Mesenchymal stem cell (in vitro differentiated cells and primary cell): ENCODE measurements around the gene ARHGAP19.

Experiments
- DNase-seq: peaks from one replicate; pipeline ENCODE4 v3.0.0-alpha.2; 2013
- H2AFZ ChIP-seq: one replicate; pipeline ENCODE4 v1.6.1; 2013; ENCODE audit warnings: low read depth, mild to moderate bottlenecking, control low read depth, inconsistent platforms, low read length, moderate library complexity
- H2AK5ac ChIP-seq: 2 replicates; pipeline ENCODE4 v1.6.1; 2013; ENCODE audit warnings: low read length, moderate library complexity, mild to moderate bottlenecking, inconsistent platforms; ENCODE audit not compliant: severe bottlenecking
- H2BK120ac ChIP-seq: one replicate; pipeline ENCODE4 v1.6.1; 2013; ENCODE audit warnings: low read depth, mild to moderate bottlenecking, inconsistent platforms, low read length, moderate library complexity
- H2BK12ac ChIP-seq, 2 experiments: one replicate each; pipeline ENCODE4 v1.6.1; 2013; ENCODE audit warnings: inconsistent platforms in 2 of 2, low read length in 2 of 2, mild to moderate bottlenecking in 2 of 2, moderate library complexity in 2 of 2, control low read depth in 1 of 2
- H2BK15ac ChIP-seq: one replicate; pipeline ENCODE4 v1.6.1; 2013; ENCODE audit warnings: mild to moderate bottlenecking, low read depth, inconsistent platforms; ENCODE audit not compliant: poor library complexity, severe bottlenecking
- H2BK5ac ChIP-seq: 2 replicates; pipeline ENCODE4 v1.6.1; 2013; ENCODE audit warnings: low read depth, mild to moderate bottlenecking, low read length, control low read depth, inconsistent platforms; ENCODE audit not compliant: poor library complexity, severe bottlenecking
- H3K14ac ChIP-seq, 2 experiments: one replicate each; pipeline ENCODE4 v1.6.1; 2013; ENCODE audit warnings: inconsistent platforms in 2 of 2, low read length in 2 of 2, control low read depth in 1 of 2, mild to moderate bottlenecking in 1 of 2, moderate library complexity in 1 of 2
- H3K18ac ChIP-seq, 2 experiments: one replicate each; pipeline ENCODE4 v1.6.1; 2013; ENCODE audit warnings: inconsistent platforms in 2 of 2, low read length in 2 of 2, control low read depth in 1 of 2, low read depth in 1 of 2, mild to moderate bottlenecking in 1 of 2
- H3K23ac ChIP-seq, 2 experiments: one replicate each; pipeline ENCODE4 v1.6.1; 2013; ENCODE audit warnings: inconsistent platforms in 2 of 2, low read length in 2 of 2, mild to moderate bottlenecking in 2 of 2, moderate library complexity in 2 of 2, control low read depth in 1 of 2
- H3K27ac ChIP-seq: 2 replicates; pipeline ENCODE4 v1.5.1; 2013; ENCODE audit warnings: mild to moderate bottlenecking, moderate library complexity, low read length, control low read depth, inconsistent platforms; ENCODE audit not compliant: poor library complexity, severe bottlenecking
- H3K27me3 ChIP-seq, 2 experiments: 2 replicates each; pipeline versions ENCODE4 v1.6.1 to v1.7.0; 2013; ENCODE audit warnings: low read length in 2 of 2, mild to moderate bottlenecking in 2 of 2, moderate library complexity in 2 of 2, control low read depth in 1 of 2, inconsistent platforms in 1 of 2; ENCODE audit not compliant: control insufficient read depth in 1 of 2, insufficient read depth in 1 of 2
- H3K36me3 ChIP-seq, 2 experiments: 2 replicates each; pipeline versions ENCODE4 v1.6.1 to v1.7.0; 2013; ENCODE audit warnings: low read length in 2 of 2, control low read depth in 1 of 2, inconsistent platforms in 1 of 2, low read depth in 1 of 2, mild to moderate bottlenecking in 1 of 2; ENCODE audit not compliant: insufficient read depth in 2 of 2, control insufficient read depth in 1 of 2
- H3K4ac ChIP-seq, 2 experiments: one replicate each; pipeline ENCODE4 v1.6.1; 2013; ENCODE audit warnings: inconsistent platforms in 2 of 2, low read length in 2 of 2, mild to moderate bottlenecking in 2 of 2, moderate library complexity in 2 of 2, control low read depth in 1 of 2, low read depth in 1 of 2
- H3K4me1 ChIP-seq: 2 replicates; pipeline ENCODE4 v1.6.1; 2013; ENCODE audit warnings: low read depth, low read length, control low read depth; ENCODE audit not compliant: control insufficient read depth, insufficient read depth
- H3K4me2 ChIP-seq: 2 replicates; pipeline ENCODE4 v1.6.1; 2013; ENCODE audit warnings: low read length, mild to moderate bottlenecking, inconsistent platforms; ENCODE audit not compliant: poor library complexity, severe bottlenecking
- H3K4me3 ChIP-seq, 2 experiments: 2 replicates each; pipeline versions ENCODE4 v1.5.1 to v1.7.0; 2013; ENCODE audit warnings: low read length in 2 of 2, mild to moderate bottlenecking in 2 of 2, control low read depth in 1 of 2, low read depth in 1 of 2; ENCODE audit not compliant: insufficient read depth in 1 of 2
- H3K79me1 ChIP-seq: replicated peaks from 2 replicates; pipeline ENCODE4 v1.6.1; 2013; ENCODE audit warnings: mild to moderate bottlenecking, control low read depth, low read length, inconsistent platforms; ENCODE audit not compliant: poor library complexity, severe bottlenecking
- H3K9ac ChIP-seq: 2 replicates; pipeline ENCODE4 v1.7.0; 2013; ENCODE audit warnings: mild to moderate bottlenecking, low read length, moderate library complexity
- H3K9me3 ChIP-seq: 2 replicates; pipeline ENCODE4 v1.7.0; 2013; ENCODE audit warnings: mild to moderate bottlenecking, low read length; ENCODE audit not compliant: control insufficient read depth
- H4K8ac ChIP-seq: one replicate; pipeline ENCODE4 v1.6.1; 2013; ENCODE audit warnings: inconsistent platforms, mild to moderate bottlenecking, low read length, moderate library complexity
- H4K91ac ChIP-seq: one replicate; pipeline ENCODE4 v1.6.1; 2013; ENCODE audit warnings: mild to moderate bottlenecking, low read length, inconsistent platforms
- WGBS: methylation state at CpG from one replicate; pipeline ENCODE4 v1.1.7; 2013; ENCODE audit warnings: mixed read lengths; 5-methylcytosine and 5-hydroxymethylcytosine counted together

ARHGAP19 gene

GRCh38 chr10:97180363-97180755 is 112.1 kb downstream of the ARHGAP19 start:
- H4K8ac ChIP-seq: no peak overlapping the region
- H2BK5ac ChIP-seq: no peak overlapping the region
- no peak overlapping the region for H2BK12ac ChIP-seq
- WGBS: 72% methylated on average over 8 of the region's 8 CpGs
- H2AK5ac ChIP-seq: no peak overlapping the region
- no peak for DNase-seq
- H3K36me3 ChIP-seq: no peaks in the 10 kb centered on the region
- peaks cover 84 to 94% of the 10 kb centered on the region in 2 experiments for H3K27me3 ChIP-seq
- H3K23ac ChIP-seq: no peak overlapping the region
- H3K14ac ChIP-seq: no peak overlapping the region
- no peak overlapping the region for H2AFZ ChIP-seq
- H3K4ac ChIP-seq: no peak overlapping the region
- no peak overlapping the region for H3K4me3 ChIP-seq
- H3K9ac ChIP-seq: no peak overlapping the region
- H3K4me1 ChIP-seq: peaks cover 7% of the 10 kb centered on the region
- H3K9me3 ChIP-seq: no peaks in the 10 kb centered on the region
- no peak overlapping the region for H4K91ac ChIP-seq
- H3K79me1 ChIP-seq: no peaks in the 10 kb centered on the region
- no peak overlapping the region for H3K4me2 ChIP-seq
- H2BK120ac ChIP-seq: no peak overlapping the region
- no peak overlapping the region for H3K27ac ChIP-seq
- no peak overlapping the region for H3K18ac ChIP-seq
- no peak overlapping the region for H2BK15ac ChIP-seq

- no peaks in the 10 kb centered on the region for H3K9me3 ChIP-seq
- no peak overlapping the region for H2BK120ac ChIP-seq
- DNase-seq: no peak
- H4K91ac ChIP-seq: no peak overlapping the region
- no peak overlapping the region for H3K4ac ChIP-seq
- peaks cover 3% of the 10 kb centered on the region for H3K4me1 ChIP-seq
- no peak overlapping the region for H2BK15ac ChIP-seq
- peaks cover 79 to 89% of the 10 kb centered on the region in 2 experiments for H3K27me3 ChIP-seq
- no peak overlapping the region for H3K9ac ChIP-seq
- H4K8ac ChIP-seq: no peak overlapping the region
- no peak overlapping the region for H2BK12ac ChIP-seq
- no peak overlapping the region for H3K4me3 ChIP-seq
- WGBS: 18% methylated on average over 23 of the region's 26 CpGs
- no peak overlapping the region for H2AK5ac ChIP-seq
- no peak overlapping the region for H2BK5ac ChIP-seq
- no peak overlapping the region for H3K4me2 ChIP-seq
- H3K18ac ChIP-seq: no peak overlapping the region
- H3K14ac ChIP-seq: no peak overlapping the region
- no peak overlapping the region for H2AFZ ChIP-seq
- H3K36me3 ChIP-seq: no peaks in the 10 kb centered on the region
- H3K79me1 ChIP-seq: no peaks in the 10 kb centered on the region
- H3K23ac ChIP-seq: peak overlapping the region in 1 of 2 experiments; percentile 17
- H3K27ac ChIP-seq: no peak overlapping the region
Observed at GRCh38 chr10:97179731-97180362, 112.6 kb downstream of the ARHGAP19 start.

GRCh38 chr10:97179311-97179710 is 113.1 kb downstream of the ARHGAP19 start:
- 40% methylated on average over 4 of the region's 6 CpGs for WGBS
- H2BK12ac ChIP-seq: no peak overlapping the region
- no peaks in the 10 kb centered on the region for H3K9me3 ChIP-seq
- H3K27ac ChIP-seq: no peak overlapping the region
- H3K23ac ChIP-seq: peak overlapping the region in 1 of 2 experiments; percentile 17
- no peak overlapping the region for H3K4ac ChIP-seq
- H3K27me3 ChIP-seq: peaks cover 73 to 84% of the 10 kb centered on the region in 2 experiments
- no peak overlapping the region for H2AFZ ChIP-seq
- H3K9ac ChIP-seq: no peak overlapping the region
- H4K91ac ChIP-seq: no peak overlapping the region
- H3K4me3 ChIP-seq: no peak overlapping the region
- H3K4me1 ChIP-seq: peaks cover 3% of the 10 kb centered on the region
- no peak overlapping the region for H3K18ac ChIP-seq
- H3K14ac ChIP-seq: no peak overlapping the region
- H2BK120ac ChIP-seq: no peak overlapping the region
- no peak overlapping the region for H4K8ac ChIP-seq
- no peak overlapping the region for H2BK5ac ChIP-seq
- H3K4me2 ChIP-seq: no peak overlapping the region
- H2AK5ac ChIP-seq: no peak overlapping the region
- H2BK15ac ChIP-seq: no peak overlapping the region
- H3K79me1 ChIP-seq: no peaks in the 10 kb centered on the region
- no peak for DNase-seq
- no peaks in the 10 kb centered on the region for H3K36me3 ChIP-seq

GRCh38 chr10:97178074-97178473 is 114.4 kb downstream of the ARHGAP19 start:
- H3K14ac ChIP-seq: no peak overlapping the region
- H2AFZ ChIP-seq: no peak overlapping the region
- H3K23ac ChIP-seq: no peak overlapping the region
- no peak overlapping the region for H4K8ac ChIP-seq
- no peak overlapping the region for H3K4ac ChIP-seq
- H2BK120ac ChIP-seq: no peak overlapping the region
- H3K4me1 ChIP-seq: peaks cover 3% of the 10 kb centered on the region
- no peak overlapping the region for H3K18ac ChIP-seq
- 86% methylated on average over 5 of the region's 5 CpGs for WGBS
- no peaks in the 10 kb centered on the region for H3K36me3 ChIP-seq
- no peak overlapping the region for H3K4me2 ChIP-seq
- H3K4me3 ChIP-seq: no peak overlapping the region
- no peak overlapping the region for H3K9ac ChIP-seq
- H3K9me3 ChIP-seq: no peaks in the 10 kb centered on the region
- H2BK12ac ChIP-seq: no peak overlapping the region
- H2BK5ac ChIP-seq: no peak overlapping the region
- no peak overlapping the region for H2AK5ac ChIP-seq
- H3K27ac ChIP-seq: no peak overlapping the region
- H3K27me3 ChIP-seq: peaks cover 62 to 78% of the 10 kb centered on the region in 2 experiments
- H3K79me1 ChIP-seq: no peaks in the 10 kb centered on the region
- H2BK15ac ChIP-seq: no peak overlapping the region
- DNase-seq: no peak
- H4K91ac ChIP-seq: no peak overlapping the region
